HL-60 (cell line): Measurements from ENCODE around the gene PAFAH1B2.

Source experiments
- DNase-seq, 2 experiments: peaks; one replicate each; pipeline ENCODE4 v3.0.0-alpha.2; 2010 to 2020; ENCODE audit warnings: low read depth in 1 of 2, low spot score in 1 of 2
- H3K27ac ChIP-seq: fragments of 250-450 bp; sonication (Bioruptor Pico); replicated peaks from 2 replicates; pipeline ENCODE4 v1.5.1; 2020; ENCODE audit warnings: mild to moderate bottlenecking, moderate library complexity
- H3K27me3 ChIP-seq: fragments of 250-450 bp; sonication (Bioruptor Pico); 2 replicates; pipeline ENCODE4 v1.5.1; 2021; ENCODE audit warnings: mild to moderate bottlenecking, moderate library complexity; ENCODE audit not compliant: insufficient read depth, poor library complexity, severe bottlenecking
- H3K4me3 ChIP-seq: replicated peaks from 2 replicates; pipeline ENCODE4 v1.5.1; 2011; ENCODE audit warnings: mild to moderate bottlenecking, control low read depth, low read length; ENCODE audit not compliant: insufficient read depth
- GABPA ChIP-seq: IDR thresholded peaks from 2 replicates; pipeline ENCODE4 v1.6.1; 2012; ENCODE audit warnings: low read depth
- POLR2AphosphoS5 ChIP-seq: IDR thresholded peaks from 2 replicates; pipeline ENCODE4 v1.6.1; 2012; ENCODE audit warnings: low read depth
- REST ChIP-seq: IDR thresholded peaks from 2 replicates; pipeline ENCODE4 v1.6.1; 2012; ENCODE audit warnings: low read depth; ENCODE audit not compliant: insufficient replicate concordance
- SPI1 ChIP-seq: IDR thresholded peaks from 2 replicates; pipeline ENCODE4 v1.6.1; 2012; ENCODE audit warnings: low read depth, mild to moderate bottlenecking, borderline replicate concordance
- TF ChIP-seq, protein P1 (sequence below): IDR thresholded peaks from one replicate; pipeline ENCODE4 v1.5.1; 2011; ENCODE audit warnings: low read length, control low read depth, inconsistent platforms; ENCODE audit not compliant: insufficient read depth

Gene PAFAH1B2

GRCh38 chr11:117189941-117190544 is 46.0 kb downstream of the PAFAH1B2 start:
- H3K27me3 ChIP-seq, result no peaks in the 10 kb centered on the region
- H3K4me3 ChIP-seq, result no peak overlapping the region
- no peak for TF ChIP-seq SPI1
- TF ChIP-seq REST, result no peak
- no peak for TF ChIP-seq POLR2AphosphoS5
- no peak for TF ChIP-seq GABPA
- TF ChIP-seq, protein P1, sequence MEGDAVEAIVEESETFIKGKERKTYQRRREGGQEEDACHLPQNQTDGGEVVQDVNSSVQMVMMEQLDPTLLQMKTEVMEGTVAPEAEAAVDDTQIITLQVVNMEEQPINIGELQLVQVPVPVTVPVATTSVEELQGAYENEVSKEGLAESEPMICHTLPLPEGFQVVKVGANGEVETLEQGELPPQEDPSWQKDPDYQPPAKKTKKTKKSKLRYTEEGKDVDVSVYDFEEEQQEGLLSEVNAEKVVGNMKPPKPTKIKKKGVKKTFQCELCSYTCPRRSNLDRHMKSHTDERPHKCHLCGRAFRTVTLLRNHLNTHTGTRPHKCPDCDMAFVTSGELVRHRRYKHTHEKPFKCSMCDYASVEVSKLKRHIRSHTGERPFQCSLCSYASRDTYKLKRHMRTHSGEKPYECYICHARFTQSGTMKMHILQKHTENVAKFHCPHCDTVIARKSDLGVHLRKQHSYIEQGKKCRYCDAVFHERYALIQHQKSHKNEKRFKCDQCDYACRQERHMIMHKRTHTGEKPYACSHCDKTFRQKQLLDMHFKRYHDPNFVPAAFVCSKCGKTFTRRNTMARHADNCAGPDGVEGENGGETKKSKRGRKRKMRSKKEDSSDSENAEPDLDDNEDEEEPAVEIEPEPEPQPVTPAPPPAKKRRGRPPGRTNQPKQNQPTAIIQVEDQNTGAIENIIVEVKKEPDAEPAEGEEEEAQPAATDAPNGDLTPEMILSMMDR, result no peak
- DNase-seq, result no peak
- H3K27ac ChIP-seq, result no peak overlapping the region

DNA sequence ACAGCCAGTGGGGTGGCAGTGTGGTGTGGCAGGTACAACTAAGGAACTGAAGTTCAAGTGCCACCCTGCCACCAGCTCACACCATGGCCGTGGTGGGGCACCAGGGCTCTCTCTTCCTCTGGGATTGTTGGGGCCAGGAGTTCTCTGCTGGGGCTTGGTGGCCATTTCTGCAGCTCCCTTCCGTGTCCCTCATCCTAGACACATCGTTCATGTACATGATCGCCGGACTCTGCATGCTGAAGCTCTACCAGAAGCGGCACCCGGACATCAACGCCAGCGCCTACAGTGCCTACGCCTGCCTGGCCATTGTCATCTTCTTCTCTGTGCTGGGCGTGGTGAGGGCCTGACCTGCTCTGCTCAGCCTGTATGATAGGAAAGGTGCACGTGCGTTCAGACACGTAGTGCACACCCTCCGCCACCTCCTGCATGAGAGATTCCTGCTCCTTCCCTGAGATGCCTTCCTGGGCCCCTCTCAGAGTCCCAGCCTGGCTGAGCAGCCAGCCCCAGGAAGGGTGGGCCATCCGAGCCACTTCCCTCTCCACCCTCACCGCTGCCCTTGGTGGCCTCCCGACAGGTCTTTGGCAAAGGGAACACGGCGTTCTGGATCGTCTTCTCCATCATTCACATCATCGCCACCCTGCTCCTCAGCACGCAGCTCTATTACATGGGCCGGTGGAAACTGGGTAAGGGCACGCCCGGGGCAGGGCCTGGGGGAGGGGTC is 47.8 kb downstream of the PAFAH1B2 start:
- TF ChIP-seq POLR2AphosphoS5 (no peak), GABPA (no peak), REST (no peak), SPI1 (no peak)
- TF ChIP-seq, protein P1, result no peak
- H3K4me3 ChIP-seq, result no peak overlapping the region
- no peak for DNase-seq
- H3K27me3 ChIP-seq, result no peaks in the 10 kb centered on the region
- H3K27ac ChIP-seq, result no peak overlapping the region

DNA sequence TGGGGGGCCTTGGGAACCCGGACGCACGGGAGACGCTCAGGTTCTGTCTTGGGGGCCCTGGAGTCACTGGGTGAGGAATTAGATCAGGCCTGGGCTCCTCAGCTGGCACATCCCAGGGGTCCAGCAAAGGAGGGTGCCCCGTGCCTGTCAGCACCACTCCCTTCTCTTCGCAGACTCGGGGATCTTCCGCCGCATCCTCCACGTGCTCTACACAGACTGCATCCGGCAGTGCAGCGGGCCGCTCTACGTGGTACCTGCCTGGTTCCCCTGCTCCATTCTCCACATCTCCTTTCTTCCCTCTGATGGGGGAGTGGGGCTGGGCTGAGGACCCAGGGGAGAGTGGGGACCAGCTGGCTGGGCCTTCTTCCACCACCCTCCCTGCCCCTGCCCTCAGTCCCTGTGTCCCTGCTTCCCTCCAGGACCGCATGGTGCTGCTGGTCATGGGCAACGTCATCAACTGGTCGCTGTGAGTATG is 48.4 kb downstream of the PAFAH1B2 start:
- TF ChIP-seq, protein P1, result no peak
- TF ChIP-seq POLR2AphosphoS5, result no peak
- TF ChIP-seq SPI1, result no peak
- TF ChIP-seq REST, result no peak
- no peak for TF ChIP-seq GABPA
- Histone ChIP-seq H3K27me3 (no peaks in the 10 kb centered on the region), H3K4me3 (no peak overlapping the region), H3K27ac (no peak overlapping the region)
- no peak for DNase-seq
